ENCODE results near the gene CDC25A. TPM values are rescaled to one million over a fixed set of nuclear protein-coding genes. Genes with fewer than 3 reads are reported as not detected.

CDC25A gene
- total and polyA plus RNA-seq, 2 of the 8 experiments (the other 6 are each of a cell fraction or from before 2014, with no cell fraction given) = 20.7 to 62.1 TPM

GRCh38 chr3:48218537-48218936 is 30.3 kb upstream of the CDC25A start:
- H3K9me3 ChIP-seq (ENCODE audit: insufficient read depth in 2 of 2, low read depth in 1 of 2, low read length in 1 of 2) = no peaks in the 10 kb centered on the region
- no peak overlapping the region for H2BK15ac ChIP-seq (ENCODE audit: low read length)
- no peak for TF ChIP-seq NRF1 (IDR thresholded peaks at IDR 0.05; ENCODE audit: low read depth, low read length)
- TF ChIP-seq CBX8 (IDR thresholded peaks at IDR 0.05; ENCODE audit: borderline replicate concordance, low read depth, low read length) = no peak
- no peak for TF ChIP-seq SIN3A (conservative IDR thresholded peaks at IDR 0.05 in 1 of 2, IDR thresholded peaks at IDR 0.05 in 1 of 2; ENCODE audit: low read depth in 1 of 2, low read length in 2 of 2)
- no peak for TF ChIP-seq TEAD4 (IDR thresholded peaks at IDR 0.05; ENCODE audit: low read depth, low read length)
- TF ChIP-seq SIRT6 (IDR thresholded peaks at IDR 0.05; ENCODE audit: low read length) = no peak
- TF ChIP-seq, protein P1, sequence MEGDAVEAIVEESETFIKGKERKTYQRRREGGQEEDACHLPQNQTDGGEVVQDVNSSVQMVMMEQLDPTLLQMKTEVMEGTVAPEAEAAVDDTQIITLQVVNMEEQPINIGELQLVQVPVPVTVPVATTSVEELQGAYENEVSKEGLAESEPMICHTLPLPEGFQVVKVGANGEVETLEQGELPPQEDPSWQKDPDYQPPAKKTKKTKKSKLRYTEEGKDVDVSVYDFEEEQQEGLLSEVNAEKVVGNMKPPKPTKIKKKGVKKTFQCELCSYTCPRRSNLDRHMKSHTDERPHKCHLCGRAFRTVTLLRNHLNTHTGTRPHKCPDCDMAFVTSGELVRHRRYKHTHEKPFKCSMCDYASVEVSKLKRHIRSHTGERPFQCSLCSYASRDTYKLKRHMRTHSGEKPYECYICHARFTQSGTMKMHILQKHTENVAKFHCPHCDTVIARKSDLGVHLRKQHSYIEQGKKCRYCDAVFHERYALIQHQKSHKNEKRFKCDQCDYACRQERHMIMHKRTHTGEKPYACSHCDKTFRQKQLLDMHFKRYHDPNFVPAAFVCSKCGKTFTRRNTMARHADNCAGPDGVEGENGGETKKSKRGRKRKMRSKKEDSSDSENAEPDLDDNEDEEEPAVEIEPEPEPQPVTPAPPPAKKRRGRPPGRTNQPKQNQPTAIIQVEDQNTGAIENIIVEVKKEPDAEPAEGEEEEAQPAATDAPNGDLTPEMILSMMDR (IDR thresholded peaks at IDR 0.05; ENCODE audit: control extremely low read depth in 1 of 3, insufficient read depth in 1 of 3, low read depth in 1 of 3, low read length in 3 of 3) = no peak
- TF ChIP-seq SUZ12 (IDR thresholded peaks at IDR 0.05; ENCODE audit: low read length) = no peak
- no peak for TF ChIP-seq CHD1 (IDR thresholded peaks at IDR 0.05; ENCODE audit: low read depth, low read length)
- TF ChIP-seq NANOG (IDR thresholded peaks at IDR 0.05; ENCODE audit: insufficient read depth, low read depth, low read length, poor library complexity, severe bottlenecking) = no peak
- no peak for TF ChIP-seq ATF2 (IDR thresholded peaks at IDR 0.05; ENCODE audit: low read length)
- H3K23me2 ChIP-seq (ENCODE audit: low read depth, low read length) = no peaks in the 10 kb centered on the region
- H2AK5ac ChIP-seq (ENCODE audit: low read depth, low read length) = no peak overlapping the region
- no peak overlapping the region for H3K4me2 ChIP-seq (ENCODE audit: insufficient read depth in 1 of 2, low read depth in 2 of 2, low read length in 2 of 2)
- no peak overlapping the region for H3K23ac ChIP-seq (ENCODE audit: insufficient read length)
- no peak overlapping the region for H3K18ac ChIP-seq (ENCODE audit: extremely low read depth, low read length)
- no peak overlapping the region for H3K27ac ChIP-seq (ENCODE audit: low read depth, low read length)
- no peak overlapping the region for H4K91ac ChIP-seq (replicated peaks; ENCODE audit: insufficient read length, low read length)
- H3K36me3 ChIP-seq (ENCODE audit: control insufficient read depth in 2 of 4, insufficient read depth in 4 of 4, low read length in 3 of 4) = no peaks in the 10 kb centered on the region
- no peak overlapping the region for H3K56ac ChIP-seq (replicated peaks; ENCODE audit: insufficient read length, low read depth, low read length)
- H3K14ac ChIP-seq (ENCODE audit: insufficient read length) = no peak overlapping the region
- no peak overlapping the region for H4K8ac ChIP-seq (ENCODE audit: extremely low read depth, insufficient read depth, low read length)
- H3K4ac ChIP-seq (replicated peaks; ENCODE audit: insufficient read length, low read depth, low read length) = no peak overlapping the region
- H2BK12ac ChIP-seq (ENCODE audit: low read depth, low read length) = no peak overlapping the region
- H2BK120ac ChIP-seq (replicated peaks; ENCODE audit: low read depth, low read length) = no peak overlapping the region
- H4K20me1 ChIP-seq (replicated peaks in 1 of 2; ENCODE audit: control insufficient read depth in 1 of 2, insufficient read depth in 2 of 2, low read length in 2 of 2) = no peaks in the 10 kb centered on the region
- H2BK20ac ChIP-seq (ENCODE audit: low read length) = no peak overlapping the region
- no peaks in the 10 kb centered on the region for H3K79me1 ChIP-seq (ENCODE audit: low read depth, low read length)
- peaks cover 0 to 4% (median 0%) of the 10 kb centered on the region in 4 experiments; a peak in 1 of 7 replicates for H3K27me3 ChIP-seq (replicated peaks in 1 of 4; ENCODE audit: control insufficient read depth in 3 of 4, extremely low read depth in 1 of 4, insufficient read depth in 3 of 4, low read length in 3 of 4)
- no peaks in the 10 kb centered on the region for H3K79me2 ChIP-seq (ENCODE audit: control insufficient read depth in 1 of 2, insufficient read depth in 2 of 2, low read length in 2 of 2)
- DNase-seq (ENCODE audit: low read depth in 1 of 2, low spot score in 2 of 2) (no peak), FAIRE-seq (no peak)
- no peak overlapping the region for H3K4me3 ChIP-seq (ENCODE audit: extremely low read depth in 1 of 4, insufficient read depth in 2 of 4, low read depth in 3 of 4, low read length in 4 of 4)
- CTCF ChIA-PET (ENCODE audit: partially characterized antibody) = interaction anchor here (1.3 kb wide), 2 partner anchors 18 to 26 kb away, joined by 3 read pairs; no protein-coding TSS in a partner anchor
- POLR2A ChIA-PET (ENCODE audit: partially characterized antibody) = interaction anchor here (0.9 to 1.0 kb wide), 2 partner anchors 17 to 24 kb away, joined by 3 to 5 read pairs; no protein-coding TSS in a partner anchor
- H3K4me1 ChIP-seq (replicated peaks in 1 of 4; ENCODE audit: control insufficient read depth in 3 of 4, insufficient read depth in 4 of 4, low read length in 3 of 4) = no peaks in the 10 kb centered on the region
- no peak overlapping the region for H2BK5ac ChIP-seq (ENCODE audit: low read depth, low read length)
- H4K5ac ChIP-seq (ENCODE audit: insufficient read length, low read depth, low read length) = no peak overlapping the region
- WGBS, 2 experiments (ENCODE audit: extremely low coverage in 1 of 2, insufficient coverage in 1 of 2, insufficient read length in 1 of 2, insufficient replicate concordance in 2 of 2, low coverage in 1 of 2, low lambda C conversion rate in 2 of 2, missing lambda C conversion rate in 1 of 2) = 92% methylated on average over 5 of the region's 5 CpGs; no CpG with 5 or more reads in 1 of the 2 experiments
- no peak overlapping the region for H2AFZ ChIP-seq (ENCODE audit: low read length)
- H3K9ac ChIP-seq (replicated peaks in 1 of 4; ENCODE audit: extremely low read depth in 1 of 4, low read depth in 3 of 4, low read length in 3 of 4) = no peak overlapping the region

Measured in H1 (cell line).